GM18858 (cell line): ENCODE measurements around the gene SPP1.
"Not testable (repeated sequence)": the region's sequence is repeated elsewhere in the genome, so short reads cannot be mapped to it uniquely, and the experiment has no call there.

Experiments
- ATAC-seq: cut with Tn5 transposase; IDR thresholded peaks from one replicate; pipeline ENCODE4 v1.9.1; 2021; ENCODE audit not compliant: unreplicated experiment

The SPP1 gene

DNA sequence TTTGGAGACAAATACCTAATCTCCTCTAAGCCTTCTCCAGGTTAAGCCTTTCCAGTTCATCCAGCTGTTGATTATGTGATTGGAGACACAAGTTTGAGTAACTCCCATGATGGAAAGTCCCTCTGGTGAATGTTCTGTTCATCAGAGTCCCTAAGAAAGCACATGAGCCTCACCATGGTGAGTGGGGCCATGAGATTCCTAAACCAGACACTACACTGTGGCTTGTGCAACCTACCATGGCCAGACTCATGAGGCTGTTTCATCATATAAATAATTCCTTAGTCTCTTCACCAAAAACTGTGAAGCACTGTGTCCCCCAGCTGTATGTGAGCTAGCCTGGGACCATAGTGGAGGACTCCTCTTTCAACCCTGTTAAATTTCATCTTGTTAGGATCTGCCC lies 46.3 kb downstream of the SPP1 start:
- no peak for ATAC-seq

DNA sequence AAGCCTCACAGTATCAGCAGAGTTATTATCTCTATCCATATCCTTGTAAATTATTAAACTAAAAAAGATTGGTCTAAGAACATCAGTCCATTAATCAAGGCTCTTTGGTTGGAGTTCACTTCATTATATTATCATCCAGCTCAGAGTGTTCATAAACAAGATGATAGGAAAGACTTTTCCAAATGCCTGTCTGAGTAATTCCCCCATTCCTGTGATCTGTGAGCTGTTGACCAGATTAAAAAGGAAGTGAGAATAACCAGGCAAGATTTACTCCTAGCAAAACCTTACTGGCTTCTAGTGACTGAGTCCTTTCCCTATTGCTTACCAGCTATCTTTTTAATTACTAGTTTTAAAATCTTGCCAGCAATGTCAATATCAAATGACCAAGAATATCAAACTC lies 46.8 kb downstream of the SPP1 start:
- ATAC-seq: no peak

DNA sequence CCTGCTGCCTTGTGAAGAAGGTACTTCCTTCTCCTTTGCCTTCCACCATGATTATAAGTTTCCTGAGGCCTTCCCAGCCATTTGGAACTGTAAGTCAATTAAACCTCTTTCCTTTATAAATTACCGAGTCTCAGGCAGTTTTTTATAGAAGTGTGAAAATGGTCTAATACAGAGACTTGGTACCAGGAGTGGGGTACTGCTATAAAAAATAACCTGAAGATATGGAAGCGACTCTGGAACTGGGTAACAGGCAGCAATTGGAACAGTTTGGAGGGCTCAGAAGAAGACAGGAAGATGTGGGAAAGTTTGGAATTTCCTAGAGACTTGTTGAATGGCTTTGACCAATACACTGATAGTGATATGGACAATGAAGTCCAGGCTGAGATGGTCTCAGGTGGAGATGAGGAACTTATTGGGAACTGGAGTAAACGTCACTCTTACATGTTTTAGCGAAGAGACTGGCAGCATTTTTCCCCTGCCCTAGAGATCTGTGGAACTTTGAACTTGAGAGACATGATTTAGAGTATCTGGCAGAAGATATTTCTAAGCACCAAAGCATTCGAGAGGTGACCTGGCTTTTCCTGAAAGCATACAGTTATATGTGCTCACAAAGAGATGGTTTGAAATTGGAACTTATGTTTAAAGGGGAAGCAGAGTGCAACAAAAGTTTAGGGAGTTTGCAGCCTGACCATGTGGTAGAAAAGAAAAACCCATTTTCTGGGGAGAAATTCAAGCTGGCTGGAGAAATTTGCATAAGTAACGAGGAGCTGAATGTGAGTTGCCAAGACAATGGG lies 50.6 kb downstream of the SPP1 start:
- ATAC-seq: not testable (repeated sequence)

DNA sequence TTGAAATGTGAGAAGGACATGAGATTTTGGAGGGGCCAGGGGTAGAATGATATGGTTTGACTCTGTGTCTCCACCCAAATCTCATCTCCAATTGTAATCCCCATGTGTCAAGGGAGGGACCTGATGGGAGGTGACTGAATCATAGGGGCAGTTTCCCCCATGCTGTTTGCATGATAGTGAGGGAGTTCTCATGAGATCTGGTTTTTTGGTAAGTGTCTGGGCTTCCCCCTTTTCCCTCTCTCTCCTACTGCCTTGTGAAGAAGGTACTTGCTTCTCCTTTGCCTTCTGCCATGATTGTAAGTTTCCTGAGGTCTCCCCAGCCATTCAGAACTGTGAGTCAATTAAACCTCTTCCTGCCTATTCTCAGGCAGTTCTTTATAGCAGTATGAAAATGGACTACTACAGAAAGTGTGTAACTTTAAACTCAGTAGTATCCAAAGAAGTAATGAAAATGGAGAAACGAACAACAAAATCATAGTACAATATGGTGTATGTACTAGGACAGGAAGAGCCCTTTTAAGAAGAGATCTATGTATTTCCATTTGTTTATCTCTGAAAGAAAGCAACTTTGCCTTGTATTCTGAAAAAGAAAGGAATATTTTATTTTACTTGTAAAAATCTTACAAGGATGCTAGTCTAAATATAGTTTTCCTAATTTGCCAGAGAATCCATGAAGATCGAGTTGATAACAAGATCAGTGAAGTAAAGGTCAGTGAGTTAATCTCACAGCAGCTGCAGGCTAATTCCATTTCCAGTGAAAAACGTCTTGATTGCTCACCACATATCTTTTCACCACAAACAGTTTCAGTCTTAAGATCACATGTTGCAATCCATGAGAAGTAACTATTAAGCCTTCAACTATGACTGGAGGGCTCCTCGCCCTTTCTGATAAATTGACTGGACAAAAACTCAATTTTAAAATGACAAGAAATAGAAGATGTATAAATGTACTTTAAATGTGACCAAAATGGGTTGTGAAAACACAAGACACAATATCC lies 52.4 kb downstream of the SPP1 start:
- ATAC-seq: no peak

DNA sequence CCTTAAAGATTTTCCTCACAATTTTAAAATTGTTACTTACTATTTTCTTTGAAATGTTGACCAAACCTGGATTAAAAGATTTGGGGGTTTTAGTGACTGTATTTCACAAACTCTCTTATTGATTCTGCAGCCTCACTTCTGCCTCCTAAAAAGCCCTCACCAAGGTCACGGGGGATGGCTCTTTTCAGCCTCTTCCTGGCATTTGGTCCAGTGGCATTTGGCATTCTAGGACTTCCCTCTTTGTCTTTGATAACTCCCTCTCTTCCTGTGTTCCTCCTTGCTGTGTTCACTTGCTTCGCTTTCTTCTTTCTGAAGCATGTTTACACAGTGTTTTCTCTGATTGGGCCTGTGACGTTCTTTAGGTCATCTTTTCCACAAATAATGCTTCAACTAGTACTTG lies 53.4 kb downstream of the SPP1 start:
- no peak for ATAC-seq

DNA sequence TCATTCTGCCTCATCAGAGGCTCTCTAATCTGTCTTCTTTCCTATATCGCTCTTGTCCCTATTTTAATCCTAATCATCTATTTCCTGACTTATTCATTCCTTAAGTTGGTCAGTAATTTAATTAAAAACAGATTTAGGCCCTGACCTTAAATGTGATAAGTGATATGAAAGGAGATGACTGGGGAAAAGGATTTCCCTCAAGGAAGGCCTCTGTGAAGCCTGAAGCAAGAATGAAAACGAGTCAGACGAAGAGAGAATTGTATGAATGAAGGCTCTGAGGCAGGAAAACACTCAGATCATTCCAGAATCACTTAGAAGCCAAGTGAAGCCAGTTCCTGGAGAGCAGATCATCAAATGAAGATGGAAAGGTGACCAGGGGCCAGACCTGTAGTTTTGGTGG lies 54.0 kb downstream of the SPP1 start:
- ATAC-seq: no peak

DNA sequence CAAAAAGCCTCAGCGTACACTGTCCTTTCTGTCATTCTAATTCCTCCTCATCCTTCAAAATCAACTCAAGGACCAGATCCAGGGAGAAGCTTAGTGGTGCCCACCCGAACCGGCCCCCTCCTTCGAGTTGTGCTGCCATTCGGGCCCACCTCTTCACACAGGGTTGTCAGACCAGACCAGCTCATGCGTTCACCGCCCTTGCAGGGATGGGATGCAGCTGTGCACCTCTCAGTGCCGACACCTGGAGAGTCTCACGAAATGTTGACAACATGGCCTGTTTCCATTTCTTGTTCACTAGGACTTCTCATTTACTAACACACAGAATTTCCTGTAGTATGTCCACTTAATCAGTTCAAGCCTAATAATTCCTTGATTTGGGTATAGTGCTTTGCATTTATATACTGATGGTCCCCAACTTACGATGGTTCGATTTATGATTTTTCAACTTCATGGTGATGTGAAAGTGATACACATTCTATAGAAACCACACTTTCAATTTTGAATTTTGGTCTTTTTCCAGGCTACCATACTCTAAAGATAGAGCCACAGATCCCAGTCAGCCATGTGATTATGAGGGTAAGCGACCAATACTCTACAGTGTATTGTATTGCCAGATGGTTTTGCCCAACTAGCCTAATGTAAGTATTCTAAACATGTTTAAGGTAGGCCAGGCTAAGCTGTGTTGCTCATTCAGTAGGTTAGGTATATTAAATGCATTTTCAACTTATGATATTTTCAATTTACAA lies 55.2 kb downstream of the SPP1 start:
- ATAC-seq: no peak
